ENCODE results near the gene HOXC12. TPM values are rescaled to one million over a fixed set of nuclear protein-coding genes. Genes with fewer than 3 reads are reported as not detected.

Gene HOXC12
- total and polyA plus RNA-seq, 12 donors = not detected

DNA sequence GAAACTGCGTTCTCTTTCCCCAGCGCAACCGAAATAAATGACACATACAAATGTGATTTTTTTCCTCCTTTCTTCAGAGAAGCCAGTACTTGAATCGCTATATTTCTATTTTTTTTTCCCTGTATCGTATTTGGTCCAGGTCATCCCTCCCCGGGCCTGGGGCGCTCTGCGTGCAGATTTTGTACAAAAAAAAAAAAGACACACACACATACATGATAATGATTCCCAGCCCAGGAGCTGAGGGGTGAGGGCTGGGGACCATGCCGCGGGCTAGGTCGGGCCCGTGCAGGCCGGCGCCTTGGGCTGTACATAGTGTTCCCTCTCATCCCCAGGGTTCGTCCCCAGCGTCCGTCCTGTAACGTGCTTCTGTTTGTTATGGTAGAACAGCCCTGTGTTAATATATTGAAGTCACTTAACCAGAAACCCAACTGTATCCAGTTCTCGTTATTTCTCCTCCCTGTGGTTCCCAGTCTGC, 48.2 kb downstream of the HOXC12 start:
- Histone ChIP-seq H3K4me3 (no peak overlapping the region), H3K4me1 (replicated peaks in 1 of 2) (peaks cover 14 to 22% of the 10 kb centered on the region in 2 donors), H3K9me3 (replicated peaks in 1 of 3) (no peaks in the 10 kb centered on the region), H3K27ac (peak overlapping the region in 1 of 5 donors; percentile 17), H3K36me3 (replicated peaks in 1 of 2) (no peaks in the 10 kb centered on the region), H3K27me3 (peaks cover 3% of the 10 kb centered on the region)
- TF ChIP-seq POLR2A (IDR thresholded peaks at IDR 0.05) = no peak
- TF ChIP-seq, protein P1, sequence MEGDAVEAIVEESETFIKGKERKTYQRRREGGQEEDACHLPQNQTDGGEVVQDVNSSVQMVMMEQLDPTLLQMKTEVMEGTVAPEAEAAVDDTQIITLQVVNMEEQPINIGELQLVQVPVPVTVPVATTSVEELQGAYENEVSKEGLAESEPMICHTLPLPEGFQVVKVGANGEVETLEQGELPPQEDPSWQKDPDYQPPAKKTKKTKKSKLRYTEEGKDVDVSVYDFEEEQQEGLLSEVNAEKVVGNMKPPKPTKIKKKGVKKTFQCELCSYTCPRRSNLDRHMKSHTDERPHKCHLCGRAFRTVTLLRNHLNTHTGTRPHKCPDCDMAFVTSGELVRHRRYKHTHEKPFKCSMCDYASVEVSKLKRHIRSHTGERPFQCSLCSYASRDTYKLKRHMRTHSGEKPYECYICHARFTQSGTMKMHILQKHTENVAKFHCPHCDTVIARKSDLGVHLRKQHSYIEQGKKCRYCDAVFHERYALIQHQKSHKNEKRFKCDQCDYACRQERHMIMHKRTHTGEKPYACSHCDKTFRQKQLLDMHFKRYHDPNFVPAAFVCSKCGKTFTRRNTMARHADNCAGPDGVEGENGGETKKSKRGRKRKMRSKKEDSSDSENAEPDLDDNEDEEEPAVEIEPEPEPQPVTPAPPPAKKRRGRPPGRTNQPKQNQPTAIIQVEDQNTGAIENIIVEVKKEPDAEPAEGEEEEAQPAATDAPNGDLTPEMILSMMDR (IDR thresholded peaks at IDR 0.05) = no peak
- WGBS, 4 donors = 72 to 77% (median 73%) methylated on average over 19 of the region's 19 CpGs
- intact Hi-C loops (cut with DNase I) = loop anchor here in 1 of 2 donors (5.0 kb wide), 1 partner anchor 204 kb away; no protein-coding TSS in a partner anchor
- no peak for DNase-seq

DNA sequence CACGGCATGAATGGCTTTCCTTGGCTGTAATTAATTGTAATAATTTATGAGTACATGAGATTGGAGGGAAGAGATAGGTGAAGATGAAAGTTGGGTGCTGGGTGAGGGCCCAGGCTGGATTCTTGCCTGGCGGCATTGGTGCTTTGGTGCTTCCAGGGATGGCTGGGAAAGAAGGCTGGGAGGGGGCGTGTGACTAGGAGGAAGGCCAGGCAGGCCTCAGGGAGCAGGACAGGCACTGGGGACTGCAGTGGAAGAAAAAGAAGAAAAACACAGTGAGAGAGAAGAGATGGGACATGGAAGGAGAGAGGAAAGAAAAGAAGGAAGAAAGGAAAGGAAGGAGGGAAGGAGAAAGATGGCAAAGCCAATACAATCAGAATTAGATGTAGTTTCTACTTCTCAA, 48.9 kb downstream of the HOXC12 start:
- no peak for TF ChIP-seq POLR2A (IDR thresholded peaks at IDR 0.05)
- TF ChIP-seq, protein P1 (IDR thresholded peaks at IDR 0.05) = no peak
- intact Hi-C loops (cut with DNase I) = loop anchor here in 1 of 2 donors (5.0 kb wide), 1 partner anchor 204 kb away; no protein-coding TSS in a partner anchor
- peaks cover 3% of the 10 kb centered on the region for H3K27me3 ChIP-seq
- no peaks in the 10 kb centered on the region for H3K36me3 ChIP-seq (replicated peaks in 1 of 2)
- no peak for DNase-seq
- H3K27ac ChIP-seq = peak overlapping the region in 1 of 5 donors; percentile 17
- H3K9me3 ChIP-seq (replicated peaks in 1 of 3) = no peaks in the 10 kb centered on the region
- 52 to 64% (median 58%) methylated on average over 3 of the region's 3 CpGs for WGBS, 4 donors
- peaks cover 14 to 22% of the 10 kb centered on the region in 2 donors for H3K4me1 ChIP-seq (replicated peaks in 1 of 2)
- H3K4me3 ChIP-seq = no peak overlapping the region

DNA sequence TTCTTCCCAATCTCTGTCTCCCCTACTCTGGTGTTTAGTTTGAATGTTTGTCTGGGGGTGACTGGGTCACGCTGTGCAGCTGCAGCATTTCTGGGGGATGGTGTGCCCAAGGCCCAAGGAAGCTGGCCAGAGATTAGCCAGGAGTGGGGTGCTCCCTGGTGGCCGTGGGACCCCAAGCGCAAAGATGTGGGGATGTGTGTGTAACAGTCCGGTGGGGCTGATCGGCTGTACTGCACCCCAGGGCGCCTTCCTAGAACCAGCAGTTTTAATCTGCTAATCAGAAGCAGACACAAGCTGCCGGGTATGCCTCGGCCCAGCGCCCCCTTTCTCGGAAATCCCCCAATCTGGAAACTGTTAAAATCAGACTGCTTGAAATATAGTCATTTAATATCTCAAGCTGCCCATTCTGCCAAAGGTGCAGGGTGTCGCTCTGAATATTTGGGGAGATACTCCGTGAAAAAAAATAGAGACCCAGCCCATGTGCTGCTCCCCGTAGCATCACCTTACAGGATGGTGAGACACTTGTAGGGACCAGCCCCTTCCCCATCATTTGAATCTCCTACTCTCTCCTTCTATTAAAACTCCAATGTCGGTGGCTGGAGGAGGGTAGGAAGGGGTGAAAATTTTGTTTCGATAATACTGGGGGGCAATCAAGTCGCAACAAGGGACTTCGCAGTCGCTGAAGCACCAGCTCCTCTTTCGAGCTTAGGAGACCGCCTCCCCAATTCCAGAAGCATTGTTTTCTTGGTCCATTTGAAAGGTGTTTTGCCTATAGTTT, 49.5 kb downstream of the HOXC12 start:
- Histone ChIP-seq H3K4me3 (no peak overlapping the region), H3K9me3 (replicated peaks in 1 of 3) (no peaks in the 10 kb centered on the region), H3K4me1 (replicated peaks in 1 of 2) (peaks cover 18% of the 10 kb centered on the region in 2 donors), H3K36me3 (replicated peaks in 1 of 2) (no peaks in the 10 kb centered on the region), H3K27me3 (peaks cover 3% of the 10 kb centered on the region), H3K27ac (peak overlapping the region in 2 of 5 donors; percentile 71 to 75)
- intact Hi-C loops (cut with DNase I) = loop anchor here in 1 of 2 donors (5.0 kb wide), 1 partner anchor 203 kb away; no protein-coding TSS in a partner anchor
- 55 to 70% (median 55%) methylated on average over 20 of the region's 20 CpGs for WGBS, 4 donors
- TF ChIP-seq, protein P1 (IDR thresholded peaks at IDR 0.05) = no peak
- no peak for TF ChIP-seq POLR2A (IDR thresholded peaks at IDR 0.05)
- no peak for DNase-seq

DNA sequence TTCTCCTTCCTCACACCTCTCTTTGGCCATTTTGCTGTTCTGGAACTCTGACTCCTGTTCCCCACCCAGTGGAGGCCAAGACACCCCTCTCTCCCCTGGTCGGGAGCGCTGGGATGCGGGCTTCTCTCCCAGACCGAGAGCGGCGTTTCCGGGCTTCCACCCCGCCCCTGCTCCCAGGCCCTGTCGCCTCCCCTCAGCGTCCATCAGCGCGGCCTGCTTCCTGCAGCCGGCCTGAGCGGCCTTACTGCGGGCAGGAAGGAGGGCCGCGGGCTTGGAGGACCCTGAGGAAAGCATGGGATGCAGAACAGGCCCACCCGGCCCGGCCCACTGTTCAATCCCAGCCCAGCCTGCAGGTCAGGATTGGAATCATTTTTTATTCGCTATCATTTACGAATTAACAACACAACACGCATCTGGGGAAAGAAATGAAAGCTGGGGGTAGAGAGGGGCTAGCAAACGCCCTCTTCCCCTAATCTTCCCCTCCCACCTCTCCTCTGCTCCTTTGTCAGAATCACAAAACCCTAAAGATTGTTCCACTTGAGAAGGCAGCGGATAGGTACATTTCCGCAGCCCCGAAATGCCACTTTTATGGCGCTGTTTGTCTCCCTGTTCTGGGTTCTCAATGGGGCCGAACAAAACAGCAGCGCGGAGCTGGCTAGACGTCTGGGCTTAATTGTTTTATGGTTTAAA, 50.3 kb downstream of the HOXC12 start:
- peaks cover 11 to 16% of the 10 kb centered on the region in 2 donors for H3K4me1 ChIP-seq (replicated peaks in 1 of 2)
- WGBS, 4 donors = 32 to 40% (median 34%) methylated on average over 31 of the region's 31 CpGs

More for the DNA sequence above, 50.3 kb downstream of the HOXC12 start:
- H3K4me3 ChIP-seq = peak overlapping the region in 1 of 4 donors; percentile 13
- intact Hi-C loops (cut with DNase I) = loop anchor here in 1 of 2 donors (5.0 kb wide), 2 partner anchors 192 to 202 kb away; no protein-coding TSS in a partner anchor
- peak overlapping the region in 3 of 5 donors; percentile 59 to 75 (median 71) for H3K27ac ChIP-seq
- H3K27me3 ChIP-seq = peaks cover 3% of the 10 kb centered on the region
- DNase-seq = no peak
- no peaks in the 10 kb centered on the region for H3K9me3 ChIP-seq (replicated peaks in 1 of 3)
- no peaks in the 10 kb centered on the region for H3K36me3 ChIP-seq (replicated peaks in 1 of 2)
- TF ChIP-seq POLR2A (IDR thresholded peaks at IDR 0.05) = no peak
- TF ChIP-seq, protein P1 (IDR thresholded peaks at IDR 0.05) = no peak

Data from adrenal gland (tissue), 12 donors.